HG03571 (cell line): ENCODE measurements around the gene RECK.
"Not testable (repeated sequence)": the region's sequence is repeated elsewhere in the genome, so short reads cannot be mapped to it uniquely, and the experiment has no call there.

ENCODE experiments used
- ATAC-seq: cut with Tn5 transposase; IDR thresholded peaks from one replicate; pipeline ENCODE4 v1.9.1; 2021; ENCODE audit not compliant: unreplicated experiment

RECK gene

DNA sequence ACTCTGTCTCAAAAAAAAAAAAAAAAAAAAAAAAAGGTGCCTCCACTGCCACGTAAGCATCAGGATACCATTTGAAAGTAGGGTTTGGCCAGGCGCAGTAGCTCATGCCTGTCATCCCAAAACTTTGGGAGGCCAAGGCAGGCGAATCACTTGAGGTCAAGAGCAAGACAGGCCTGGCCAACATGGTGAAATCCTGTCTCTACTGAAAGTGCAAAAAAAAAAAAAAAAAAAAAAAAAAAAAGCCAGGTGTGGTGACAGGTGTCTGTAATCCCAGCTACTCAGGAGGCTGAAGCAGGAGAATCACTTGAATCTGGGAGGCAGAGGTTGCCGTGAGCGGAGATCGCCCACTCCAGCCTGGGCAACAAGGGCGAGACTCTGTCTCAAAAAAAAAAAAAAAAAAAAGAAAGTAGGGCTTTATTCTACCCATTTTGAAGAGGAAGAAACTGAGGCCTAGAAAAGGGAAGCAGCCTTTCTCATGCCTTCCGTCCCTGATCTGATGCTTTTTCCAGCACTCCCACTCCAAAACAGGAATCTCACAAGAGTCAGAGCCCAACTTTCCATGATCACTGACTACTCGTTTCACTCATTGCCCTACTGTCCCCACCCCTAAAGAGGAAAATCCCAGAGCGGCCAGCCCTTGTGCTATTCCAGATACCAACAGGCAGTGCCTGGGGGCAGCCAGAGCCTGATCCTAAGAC, 116.2 kb downstream of the RECK start:
- ATAC-seq: no peak

GRCh38 chr9:36153746-36154145, 117.0 kb downstream of the RECK start:
- no peak for ATAC-seq

DNA sequence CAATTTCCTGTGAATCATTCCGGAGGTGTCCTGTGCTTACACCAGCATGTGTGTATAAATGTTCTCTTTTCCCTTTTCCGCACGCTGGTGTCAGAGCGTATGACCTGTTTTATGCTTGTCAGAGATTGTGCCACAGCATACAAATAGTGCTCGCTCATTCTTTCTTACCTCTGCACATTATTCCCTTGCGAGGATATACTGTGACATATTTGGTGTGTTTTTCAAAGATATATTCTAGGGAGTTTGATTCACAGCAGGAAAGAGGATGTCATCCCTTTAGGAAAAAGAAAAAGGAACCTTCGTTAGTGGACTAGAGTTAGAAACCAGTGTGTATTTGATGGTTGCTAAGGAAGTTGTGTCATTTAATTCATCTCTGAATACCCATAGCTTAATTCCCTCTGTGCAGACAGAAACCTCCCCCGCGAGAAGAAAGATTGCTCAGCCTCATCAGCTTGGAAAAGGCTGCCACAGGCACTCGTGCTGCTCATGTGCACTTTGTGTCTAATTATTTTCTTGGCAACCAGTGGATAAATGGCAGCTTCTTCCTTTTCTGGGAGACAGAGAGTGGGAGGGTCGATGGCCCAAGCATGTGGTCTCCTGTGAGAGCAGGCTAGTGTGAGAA, 117.7 kb downstream of the RECK start:
- ATAC-seq: no peak

DNA sequence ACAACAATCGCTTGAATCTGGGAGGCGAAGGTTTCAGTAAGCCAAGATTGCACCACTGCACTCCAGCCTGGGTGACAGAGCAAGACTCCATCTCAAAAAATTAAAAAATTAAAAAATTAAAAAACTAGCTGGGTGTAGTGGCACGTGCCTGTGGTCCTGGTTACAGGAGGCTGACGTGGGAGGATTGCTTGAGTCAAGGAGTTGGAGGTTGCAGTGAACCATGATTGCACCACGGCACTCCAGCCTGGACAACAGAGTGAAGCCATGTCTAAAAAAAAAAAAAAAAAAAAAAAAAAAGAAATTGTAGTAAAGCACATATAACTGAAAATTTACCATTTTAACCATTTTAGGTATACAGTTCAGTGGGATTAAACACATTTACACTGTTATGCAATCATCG, 119.4 kb downstream of the RECK start:
- no peak for ATAC-seq

GRCh38 chr9:36158122-36158521, 121.4 kb downstream of the RECK start:
- ATAC-seq: no peak

GRCh38 chr9:36158917-36159316, 122.2 kb downstream of the RECK start:
- no peak for ATAC-seq

DNA sequence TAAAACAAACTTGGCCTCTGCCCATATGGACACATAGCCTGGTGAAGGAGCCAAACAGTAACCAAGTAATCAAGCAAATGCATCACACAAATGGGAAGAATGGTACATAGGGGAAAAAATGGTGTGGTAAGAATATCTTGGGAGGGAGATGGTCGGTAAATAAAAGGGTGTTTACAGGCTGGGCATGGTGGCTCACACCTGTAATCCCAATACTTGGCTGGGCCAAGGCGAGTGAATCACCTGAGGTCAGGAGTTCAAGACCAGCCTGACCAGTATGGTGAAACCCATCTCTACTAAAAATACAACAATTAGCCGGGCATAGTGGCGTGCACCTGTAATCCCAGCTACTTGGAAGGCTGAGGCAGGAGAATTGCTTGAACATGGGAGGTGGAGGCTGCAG, 122.8 kb downstream of the RECK start:
- not testable (repeated sequence) for ATAC-seq

GRCh38 chr9:36160126-36160525, 123.4 kb downstream of the RECK start:
- not testable (repeated sequence) for ATAC-seq

- no peak for ATAC-seq
Measured at GRCh38 chr9:36161187-36161586, 124.5 kb downstream of the RECK start.

- no peak for ATAC-seq
Measured at GRCh38 chr9:36162211-36162738, 125.6 kb downstream of the RECK start.

DNA sequence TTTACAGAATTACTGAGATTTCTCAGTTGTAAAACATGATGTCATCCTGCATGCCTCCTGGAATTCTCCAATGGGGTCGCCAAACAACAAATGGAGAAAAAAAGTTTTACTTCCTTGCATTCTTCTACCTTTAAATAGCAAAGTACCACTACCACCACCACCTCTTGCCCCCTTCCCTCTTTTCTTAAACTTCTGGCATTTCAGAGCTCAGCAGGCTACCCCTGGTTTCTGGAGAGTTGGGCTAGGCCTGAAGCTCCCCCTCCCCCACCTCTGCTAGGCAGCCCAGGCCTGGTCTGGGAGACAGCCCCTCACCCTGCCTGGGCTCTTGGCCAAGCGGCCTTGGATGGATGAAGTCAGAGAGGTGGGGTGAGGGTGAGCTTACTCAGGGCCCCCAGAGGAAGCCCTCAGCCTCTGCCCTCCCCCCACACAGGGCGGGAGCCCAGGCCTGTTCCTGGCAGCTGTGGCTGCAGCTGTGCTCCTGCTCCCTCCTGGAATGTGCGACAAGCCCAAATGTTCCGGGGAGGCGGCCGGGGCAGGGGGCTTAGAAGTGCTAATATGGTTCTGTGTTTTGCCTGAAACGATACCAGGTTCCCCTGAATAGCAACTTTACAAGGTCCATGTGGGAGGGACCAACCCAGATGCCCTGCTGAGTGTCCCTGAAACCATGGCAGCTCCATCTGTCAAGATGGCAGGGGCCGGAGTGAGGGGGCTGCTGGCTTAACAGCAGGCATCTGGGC, 126.5 kb downstream of the RECK start:
- ATAC-seq: no peak

- no peak for ATAC-seq
Measured at GRCh38 chr9:36163786-36164170, 127.1 kb downstream of the RECK start.

DNA sequence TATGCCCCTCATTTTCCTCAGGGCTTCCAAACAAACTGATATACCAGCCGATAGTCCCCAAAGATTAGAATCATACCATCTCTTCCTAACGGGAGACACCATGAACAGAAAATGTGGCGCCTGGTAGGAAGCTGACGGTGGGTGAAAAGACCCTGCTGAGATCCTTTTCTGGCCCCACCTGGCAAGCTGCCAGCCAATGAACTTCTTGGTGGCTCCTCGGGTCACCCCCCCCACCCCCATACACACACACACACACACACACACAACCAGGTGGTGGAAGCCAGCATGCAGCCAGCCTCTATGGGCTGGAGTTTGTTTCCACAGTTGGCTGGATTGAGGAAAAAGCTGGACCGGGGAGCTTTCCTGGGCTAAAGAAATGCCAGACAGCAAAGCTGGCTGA, 127.7 kb downstream of the RECK start:
- no peak for ATAC-seq

- no peak for ATAC-seq
Measured at GRCh38 chr9:36164989-36165388, 128.3 kb downstream of the RECK start.

DNA sequence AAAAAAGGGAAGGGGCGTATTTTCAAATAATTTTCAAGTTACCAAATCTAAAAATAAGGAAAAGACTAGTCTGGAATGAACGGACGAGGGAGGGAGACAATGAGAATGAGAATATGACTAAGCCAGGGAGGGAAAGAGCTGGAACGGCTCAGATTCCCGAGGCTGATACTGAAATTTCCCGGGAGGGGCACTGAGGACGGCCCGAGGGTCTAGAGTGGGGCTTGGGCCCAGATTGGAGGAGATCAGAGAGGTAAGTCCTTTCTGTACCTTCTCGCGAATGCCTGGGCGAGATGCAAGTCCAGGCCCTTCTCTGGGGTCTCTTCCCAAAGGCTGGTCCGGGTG, 129.1 kb downstream of the RECK start:
- no peak for ATAC-seq

DNA sequence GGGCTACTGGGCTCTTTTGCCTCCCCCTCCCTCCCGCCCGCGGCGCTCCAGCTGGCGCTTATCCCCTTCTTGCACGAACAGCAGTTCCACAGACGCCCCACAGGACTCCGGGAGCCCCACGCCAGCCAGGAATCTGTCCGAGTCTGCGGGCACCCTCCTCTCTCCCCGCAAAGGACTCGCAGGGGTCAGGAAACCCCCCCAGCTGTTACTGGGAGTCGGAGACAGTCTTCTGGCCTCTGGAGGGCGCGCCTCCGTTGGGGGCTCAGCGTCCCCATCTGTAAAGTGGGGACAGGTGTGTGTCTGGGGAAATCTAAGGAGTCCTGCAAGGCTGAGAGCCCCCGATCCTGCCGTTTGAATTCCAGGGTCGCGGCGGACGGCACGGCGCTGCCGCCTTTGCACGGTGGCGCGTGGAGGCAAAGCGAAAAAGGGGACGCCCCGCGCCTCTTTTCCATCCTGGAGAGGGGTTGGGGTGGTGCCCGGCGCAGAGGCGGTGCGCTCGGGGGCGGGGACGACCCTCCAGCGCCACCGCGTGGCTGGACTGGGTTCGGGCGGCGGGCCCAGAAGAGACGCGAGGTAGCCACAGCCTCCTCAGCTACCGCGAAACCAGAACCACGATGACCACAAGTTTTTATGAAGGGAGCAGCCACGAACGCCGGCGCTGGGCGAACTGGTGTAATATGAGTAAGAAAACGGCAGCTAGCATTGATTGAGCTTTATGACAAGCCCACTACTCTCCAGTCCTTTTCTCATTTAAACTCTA, 129.6 kb downstream of the RECK start:
- peak; percentile 69 for ATAC-seq

DNA sequence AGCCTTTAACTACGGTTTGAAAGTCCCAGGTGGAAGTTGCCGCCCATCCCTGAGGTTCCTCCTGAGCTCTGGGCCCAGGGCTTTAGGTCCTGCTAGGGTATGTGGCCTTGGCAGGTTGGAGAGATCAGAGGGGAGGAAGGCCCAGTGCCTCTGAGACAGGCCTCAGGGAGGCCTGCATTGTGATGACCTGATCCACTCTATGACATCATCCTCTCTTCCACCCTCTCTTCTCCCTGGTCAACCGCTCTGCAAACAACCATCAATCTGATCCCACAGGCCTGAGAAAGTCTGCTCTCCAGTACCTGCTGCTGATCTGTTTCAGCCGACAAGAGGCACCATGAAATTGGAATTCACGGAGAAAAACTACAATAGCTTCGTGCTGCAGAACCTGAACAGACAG, 132.5 kb downstream of the RECK start, which contains the start of gene CCIN:
TSS of gene CCIN (plus strand) at position 223 of the 400 bp plus-strand sequence. CDS start at position 338, 115 bp downstream.
- no peak for ATAC-seq

DNA sequence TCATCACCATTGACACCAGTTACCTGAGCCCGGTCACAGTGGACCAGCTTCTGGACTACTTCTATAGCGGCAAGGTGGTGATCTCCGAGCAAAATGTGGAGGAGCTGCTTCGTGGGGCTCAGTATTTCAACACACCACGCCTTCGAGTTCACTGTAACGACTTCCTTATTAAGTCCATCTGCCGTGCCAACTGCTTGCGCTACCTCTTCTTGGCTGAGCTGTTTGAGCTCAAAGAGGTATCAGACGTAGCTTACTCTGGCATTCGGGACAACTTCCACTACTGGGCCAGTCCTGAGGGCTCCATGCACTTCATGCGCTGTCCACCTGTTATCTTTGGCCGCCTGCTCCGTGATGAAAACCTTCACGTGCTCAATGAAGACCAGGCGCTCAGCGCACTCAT, 133.0 kb downstream of the RECK start:
- ATAC-seq: no peak

DNA sequence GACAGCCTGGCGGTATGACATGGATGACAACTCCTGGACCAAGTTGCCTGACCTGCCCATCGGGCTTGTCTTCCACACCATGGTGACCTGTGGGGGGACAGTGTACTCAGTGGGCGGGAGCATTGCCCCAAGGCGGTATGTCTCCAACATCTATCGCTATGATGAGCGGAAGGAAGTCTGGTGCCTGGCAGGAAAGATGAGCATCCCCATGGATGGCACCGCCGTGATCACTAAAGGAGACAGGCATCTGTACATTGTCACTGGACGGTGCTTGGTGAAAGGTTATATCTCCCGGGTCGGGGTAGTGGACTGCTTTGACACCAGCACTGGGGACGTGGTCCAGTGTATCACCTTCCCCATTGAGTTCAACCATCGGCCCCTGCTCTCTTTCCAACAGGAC, 133.8 kb downstream of the RECK start:
- ATAC-seq: no peak

DNA sequence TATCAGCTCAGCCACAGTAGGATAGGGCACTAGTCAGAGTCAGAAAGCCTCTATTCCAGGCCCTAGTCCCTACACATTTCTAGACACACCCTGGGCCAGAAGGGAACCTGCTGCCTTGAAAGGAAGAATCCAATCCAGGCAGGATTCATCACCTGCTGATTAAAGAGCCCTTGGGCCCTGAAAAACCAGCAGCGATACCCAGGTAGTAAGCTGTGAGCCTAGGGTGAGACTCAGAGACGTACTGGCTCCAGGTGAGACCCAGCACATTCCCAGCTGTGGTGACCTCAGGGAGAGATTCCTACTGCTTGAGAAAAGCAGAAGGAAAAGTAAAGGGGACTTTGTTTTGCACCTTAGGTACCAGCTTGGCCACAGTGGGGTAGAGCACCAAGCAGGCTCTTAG, 137.1 kb downstream of the RECK start:
- no peak for ATAC-seq
